ENCODE measurements around the gene C2orf72.

DNA sequence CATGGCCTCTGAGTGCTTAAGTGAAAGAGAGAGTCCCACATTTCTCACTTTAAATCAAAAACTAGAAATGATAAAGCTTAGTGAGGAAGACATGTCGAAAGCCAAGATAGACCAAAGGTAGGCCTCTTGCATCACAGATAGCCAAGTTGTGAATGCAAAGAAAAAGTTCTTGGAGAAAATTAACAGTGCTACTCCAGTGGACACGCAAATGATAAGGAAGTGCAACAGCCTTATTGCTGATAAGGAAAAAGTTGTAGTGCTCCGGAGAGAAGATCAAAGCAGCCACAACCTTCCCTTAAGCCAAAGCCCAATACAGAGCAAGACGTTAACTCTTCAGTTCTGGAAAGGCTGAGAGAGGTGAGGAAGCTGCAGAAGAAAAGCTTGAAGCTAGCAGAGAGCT lies 51.4 kb downstream of the C2orf72 start:
- no peak for TF ChIP-seq EZH2 (IDR thresholded peaks at IDR 0.05; ENCODE audit: insufficient read depth, low read length)
- TF ChIP-seq, protein P1, sequence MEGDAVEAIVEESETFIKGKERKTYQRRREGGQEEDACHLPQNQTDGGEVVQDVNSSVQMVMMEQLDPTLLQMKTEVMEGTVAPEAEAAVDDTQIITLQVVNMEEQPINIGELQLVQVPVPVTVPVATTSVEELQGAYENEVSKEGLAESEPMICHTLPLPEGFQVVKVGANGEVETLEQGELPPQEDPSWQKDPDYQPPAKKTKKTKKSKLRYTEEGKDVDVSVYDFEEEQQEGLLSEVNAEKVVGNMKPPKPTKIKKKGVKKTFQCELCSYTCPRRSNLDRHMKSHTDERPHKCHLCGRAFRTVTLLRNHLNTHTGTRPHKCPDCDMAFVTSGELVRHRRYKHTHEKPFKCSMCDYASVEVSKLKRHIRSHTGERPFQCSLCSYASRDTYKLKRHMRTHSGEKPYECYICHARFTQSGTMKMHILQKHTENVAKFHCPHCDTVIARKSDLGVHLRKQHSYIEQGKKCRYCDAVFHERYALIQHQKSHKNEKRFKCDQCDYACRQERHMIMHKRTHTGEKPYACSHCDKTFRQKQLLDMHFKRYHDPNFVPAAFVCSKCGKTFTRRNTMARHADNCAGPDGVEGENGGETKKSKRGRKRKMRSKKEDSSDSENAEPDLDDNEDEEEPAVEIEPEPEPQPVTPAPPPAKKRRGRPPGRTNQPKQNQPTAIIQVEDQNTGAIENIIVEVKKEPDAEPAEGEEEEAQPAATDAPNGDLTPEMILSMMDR (IDR thresholded peaks at IDR 0.05; ENCODE audit: insufficient read depth, low read depth, low read length): no peak

All from astrocyte (in vitro differentiated cells and primary cell).